Fibroblast of the aortic adventitia (primary cell): ENCODE data around the gene CERS6. TPM values are rescaled to one million over a fixed set of nuclear protein-coding genes. Genes with fewer than 3 reads are reported as not detected.

ENCODE experiments used
- DNase-seq: peaks from one replicate; pipeline ENCODE4 v3.0.0-alpha.2; 2010; ENCODE audit warnings: low read depth
- H3K4me3 ChIP-seq: 2 replicates; pipeline ENCODE4 v1.5.1; 2011; ENCODE audit warnings: low read depth, mild to moderate bottlenecking, control low read depth, low read length, moderate library complexity
- total RNA-seq: library from RNA; depleted of rRNA; stranded (reverse); fragments of >200 nt; gene quantifications from 2 replicates; pipeline ENCODE4 v1.2.3, GENCODE V29; 2012; ENCODE audit warnings: low replicate concordance
- TF ChIP-seq, protein P1 (sequence below): IDR thresholded peaks from 2 replicates; pipeline ENCODE4 v1.5.1; 2011; ENCODE audit warnings: mild to moderate bottlenecking, low read length, control low read depth, inconsistent platforms; ENCODE audit not compliant: insufficient read depth

Gene CERS6
- total RNA-seq, 1 donor = 14.2 TPM

DNA sequence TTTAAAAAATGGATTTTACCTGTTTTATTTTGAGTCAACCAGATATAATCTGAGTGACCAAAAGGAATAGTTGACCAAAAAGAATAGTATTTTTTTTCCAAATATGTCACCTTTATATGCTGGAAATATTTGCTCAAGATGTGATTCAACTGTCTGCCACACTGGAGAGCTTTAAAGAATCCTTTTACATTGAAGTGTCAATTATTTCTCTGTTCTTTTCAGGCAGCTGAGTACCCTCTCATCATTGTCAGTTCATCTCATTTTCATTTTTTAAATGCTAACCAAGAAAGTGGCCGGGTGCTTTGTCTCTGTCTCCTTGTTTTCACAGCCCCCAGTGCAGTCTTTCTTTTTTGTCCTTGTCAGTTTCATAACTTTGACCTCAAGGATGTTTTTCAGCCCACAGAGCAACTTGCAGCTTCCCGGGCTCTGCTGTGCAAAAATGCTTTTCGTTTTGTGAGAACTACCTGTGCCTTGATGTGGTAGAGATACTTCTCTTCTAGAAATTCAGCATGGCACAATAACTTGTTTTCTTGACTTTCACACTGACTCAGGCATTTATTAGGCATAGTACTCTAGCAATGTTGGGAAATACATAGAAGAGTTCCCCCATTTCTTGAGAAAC is 23.4 kb upstream of the CERS6 start:
- H3K4me3 ChIP-seq = no peak overlapping the region
- DNase-seq = no peak
- TF ChIP-seq, protein P1, sequence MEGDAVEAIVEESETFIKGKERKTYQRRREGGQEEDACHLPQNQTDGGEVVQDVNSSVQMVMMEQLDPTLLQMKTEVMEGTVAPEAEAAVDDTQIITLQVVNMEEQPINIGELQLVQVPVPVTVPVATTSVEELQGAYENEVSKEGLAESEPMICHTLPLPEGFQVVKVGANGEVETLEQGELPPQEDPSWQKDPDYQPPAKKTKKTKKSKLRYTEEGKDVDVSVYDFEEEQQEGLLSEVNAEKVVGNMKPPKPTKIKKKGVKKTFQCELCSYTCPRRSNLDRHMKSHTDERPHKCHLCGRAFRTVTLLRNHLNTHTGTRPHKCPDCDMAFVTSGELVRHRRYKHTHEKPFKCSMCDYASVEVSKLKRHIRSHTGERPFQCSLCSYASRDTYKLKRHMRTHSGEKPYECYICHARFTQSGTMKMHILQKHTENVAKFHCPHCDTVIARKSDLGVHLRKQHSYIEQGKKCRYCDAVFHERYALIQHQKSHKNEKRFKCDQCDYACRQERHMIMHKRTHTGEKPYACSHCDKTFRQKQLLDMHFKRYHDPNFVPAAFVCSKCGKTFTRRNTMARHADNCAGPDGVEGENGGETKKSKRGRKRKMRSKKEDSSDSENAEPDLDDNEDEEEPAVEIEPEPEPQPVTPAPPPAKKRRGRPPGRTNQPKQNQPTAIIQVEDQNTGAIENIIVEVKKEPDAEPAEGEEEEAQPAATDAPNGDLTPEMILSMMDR = no peak

DNA sequence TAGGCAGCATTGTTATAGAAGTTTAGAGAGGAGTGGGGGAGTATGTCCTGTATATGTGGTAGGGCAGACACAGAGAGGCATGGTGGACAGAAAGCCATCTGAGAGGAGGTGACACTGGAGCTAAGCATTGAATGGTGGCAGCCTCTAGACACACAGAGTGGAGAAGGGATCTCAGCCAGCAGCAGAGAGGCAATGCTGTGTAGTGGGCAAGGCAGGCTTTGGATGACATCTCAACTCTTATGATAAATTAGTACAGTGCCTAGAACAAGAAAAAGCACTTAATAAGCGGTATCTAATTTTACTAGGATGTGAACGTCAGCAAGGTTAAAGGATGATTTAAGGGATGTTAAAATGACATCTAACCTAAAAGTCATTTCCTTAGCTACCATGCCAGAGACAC is 22.5 kb upstream of the CERS6 start:
- no peak for DNase-seq
- TF ChIP-seq, protein P1 = no peak
- H3K4me3 ChIP-seq = no peak overlapping the region

DNA sequence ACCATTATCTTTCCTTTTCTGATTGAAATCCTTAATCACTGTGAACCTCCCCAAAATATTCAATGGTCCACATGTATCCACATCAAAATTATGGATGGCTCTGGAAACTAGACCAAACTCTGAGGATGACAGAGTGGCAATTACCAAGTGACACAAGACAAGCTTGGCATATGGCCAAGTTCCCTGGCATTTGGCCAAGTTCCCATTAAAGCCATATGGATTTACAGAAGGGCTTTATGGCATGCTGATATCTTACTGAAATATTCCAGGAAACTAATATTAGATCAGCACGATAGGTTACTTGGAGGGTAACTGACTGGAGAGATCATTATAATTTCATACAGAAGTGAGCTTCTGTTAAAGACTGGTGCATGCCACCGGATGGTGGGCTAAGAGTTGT is 21.9 kb upstream of the CERS6 start:
- TF ChIP-seq, protein P1 = no peak
- DNase-seq = peak; percentile 18
- no peak overlapping the region for H3K4me3 ChIP-seq

DNA sequence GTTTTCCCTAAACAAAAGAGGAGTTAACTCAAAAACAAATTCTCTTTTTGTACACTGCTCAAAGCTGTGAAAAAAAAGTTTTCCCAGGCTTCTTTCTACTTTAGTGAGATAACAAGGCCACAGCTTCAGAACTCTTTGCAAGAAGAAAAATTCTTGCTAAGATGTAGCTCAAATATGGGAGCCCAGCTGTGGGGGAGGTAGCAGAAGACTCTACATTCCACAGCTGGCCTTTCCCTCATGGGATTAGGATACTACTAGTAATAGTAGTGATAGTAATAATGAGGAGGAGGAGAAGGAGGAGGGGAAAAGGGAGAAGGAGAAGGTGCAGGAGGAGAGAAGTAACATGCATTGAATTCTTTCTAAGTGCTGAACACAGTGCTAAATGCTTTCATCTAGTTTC is 19.2 kb upstream of the CERS6 start:
- DNase-seq = no peak
- TF ChIP-seq, protein P1 = no peak
- H3K4me3 ChIP-seq = no peak overlapping the region

DNA sequence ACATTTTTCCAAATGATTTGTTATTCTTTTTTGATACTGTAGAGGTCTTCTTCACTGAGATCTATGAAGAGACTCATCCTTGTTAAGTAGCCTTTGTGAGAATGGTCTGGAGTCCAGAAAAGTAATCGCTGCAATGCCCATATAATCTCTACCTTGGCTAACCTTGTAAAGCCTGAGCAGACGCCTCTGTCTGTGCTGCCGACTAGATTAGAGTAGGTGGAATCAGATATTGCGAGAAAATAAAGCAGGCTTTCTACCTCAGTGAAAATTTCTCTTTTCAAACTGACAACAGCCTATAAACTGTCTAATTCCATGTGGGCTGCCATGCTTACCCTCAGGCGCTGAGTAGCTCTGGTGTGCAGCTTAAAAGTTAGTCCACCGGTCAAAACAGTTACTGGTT is 17.5 kb upstream of the CERS6 start:
- TF ChIP-seq, protein P1 = no peak
- H3K4me3 ChIP-seq = no peak overlapping the region
- DNase-seq = no peak

DNA sequence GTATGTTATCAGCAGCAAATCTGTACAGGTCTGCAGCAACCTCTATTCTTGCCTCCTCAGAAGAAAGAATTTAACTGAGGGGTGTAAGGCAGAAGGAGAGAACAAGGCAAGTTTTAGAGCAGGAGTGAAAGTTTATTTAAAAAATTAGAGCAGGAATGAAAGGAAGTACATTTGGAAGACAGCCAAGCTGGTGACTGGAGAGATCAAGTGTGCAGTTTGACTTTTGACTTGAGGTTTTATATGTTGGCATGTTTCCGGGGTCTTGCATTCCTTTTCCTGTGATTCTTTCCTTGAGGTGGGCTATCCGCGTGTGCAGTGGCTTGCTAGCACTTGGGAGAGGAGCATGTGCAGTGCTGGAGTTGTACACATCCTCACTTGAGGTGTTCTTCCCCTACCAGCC is 16.5 kb upstream of the CERS6 start:
- no peak for DNase-seq
- no peak overlapping the region for H3K4me3 ChIP-seq
- TF ChIP-seq, protein P1 = no peak
